T-helper 22 cell (primary cell): ENCODE results near the gene IGSF1.
"Not testable (repeated sequence)": the region's sequence is repeated elsewhere in the genome, so short reads cannot be mapped to it uniquely, and the experiment has no call there.

Source experiments
- DNase-seq: peaks from one replicate; pipeline ENCODE4 v3.0.0-alpha.2; 2020; ENCODE audit warnings: low read depth

Gene IGSF1

GRCh38 chrX:131271826-131272225 lies 17.3 kb downstream of the IGSF1 start:
- DNase-seq: no peak

- DNase-seq: no peak
Observed at GRCh38 chrX:131271274-131271673, 17.8 kb downstream of the IGSF1 start.

- DNase-seq: no peak
Observed at GRCh38 chrX:131270080-131270479, 19.0 kb downstream of the IGSF1 start.

GRCh38 chrX:131264665-131265064 lies 24.4 kb downstream of the IGSF1 start:
- no peak for DNase-seq

GRCh38 chrX:131264053-131264452 lies 25.1 kb downstream of the IGSF1 start:
- DNase-seq: no peak

DNA sequence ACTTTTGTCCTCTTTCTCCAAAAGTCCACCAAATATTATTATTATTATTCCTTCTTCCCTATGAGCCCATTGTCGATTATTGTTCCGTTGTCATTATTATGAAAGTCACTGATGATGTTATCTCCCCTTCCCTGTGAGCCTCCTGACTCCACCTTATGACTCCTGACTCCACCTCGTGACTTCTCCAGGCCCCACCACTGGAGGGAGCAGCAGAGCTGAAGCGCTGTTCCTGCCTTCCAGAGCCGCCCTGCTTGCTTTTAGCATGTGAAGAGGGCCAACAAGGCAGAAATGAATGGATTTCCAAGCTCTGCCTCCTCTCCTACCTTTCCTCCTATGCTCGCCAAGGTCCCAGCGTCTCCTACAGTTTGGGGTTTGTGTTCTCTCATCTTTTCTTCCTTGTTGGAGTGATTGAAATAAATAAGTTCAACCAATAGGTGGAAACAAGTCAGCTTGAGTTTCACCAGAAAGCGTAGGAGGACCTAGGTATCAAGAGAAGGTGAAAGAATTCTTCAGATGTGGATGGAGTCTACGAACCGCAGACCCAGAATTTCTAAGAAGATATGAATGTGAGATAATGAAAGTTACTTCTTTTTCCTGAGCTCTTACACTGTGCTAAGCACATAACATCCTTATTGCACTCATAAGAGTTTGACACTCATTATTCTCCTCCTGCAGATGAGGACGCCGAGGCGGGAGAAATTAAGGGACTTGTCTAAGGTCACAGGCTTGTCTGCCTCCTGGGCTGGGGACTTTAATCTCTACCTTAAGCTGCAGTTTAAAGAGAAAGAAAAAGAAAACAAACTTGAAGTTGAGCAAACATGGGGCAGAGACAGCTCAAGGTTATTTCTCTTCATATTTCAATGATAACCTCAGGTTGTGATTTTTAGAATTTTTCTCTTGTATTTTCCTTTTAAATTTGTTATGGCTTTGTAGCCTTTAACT lies 26.1 kb downstream of the IGSF1 start:
- DNase-seq: no peak

DNA sequence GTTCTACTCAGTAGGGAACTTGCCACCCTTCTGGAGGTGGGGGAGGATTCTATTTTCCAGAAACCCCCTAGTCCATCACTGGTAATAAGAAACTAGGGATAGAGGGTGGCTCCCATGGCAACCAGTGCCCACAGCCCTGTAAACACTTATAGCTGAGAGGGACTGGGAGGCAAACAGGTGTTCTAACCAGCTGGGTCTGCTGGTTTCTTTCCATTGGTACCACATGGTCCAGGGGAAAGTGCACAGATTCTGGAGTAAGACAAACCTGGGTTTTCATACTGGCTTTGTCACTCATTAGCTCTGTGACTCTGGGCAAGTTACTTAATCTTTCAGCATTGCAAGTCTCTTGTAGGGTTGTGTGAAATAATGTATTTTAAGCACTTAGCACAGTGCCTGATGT lies 26.9 kb downstream of the IGSF1 start:
- DNase-seq: no peak

GRCh38 chrX:131257367-131257766 lies 31.7 kb downstream of the IGSF1 start:
- no peak for DNase-seq

GRCh38 chrX:131250984-131251738 lies 37.9 kb downstream of the IGSF1 start:
- DNase-seq: not testable (repeated sequence)

GRCh38 chrX:131239057-131239456 lies 50.0 kb downstream of the IGSF1 start:
- DNase-seq: no peak

DNA sequence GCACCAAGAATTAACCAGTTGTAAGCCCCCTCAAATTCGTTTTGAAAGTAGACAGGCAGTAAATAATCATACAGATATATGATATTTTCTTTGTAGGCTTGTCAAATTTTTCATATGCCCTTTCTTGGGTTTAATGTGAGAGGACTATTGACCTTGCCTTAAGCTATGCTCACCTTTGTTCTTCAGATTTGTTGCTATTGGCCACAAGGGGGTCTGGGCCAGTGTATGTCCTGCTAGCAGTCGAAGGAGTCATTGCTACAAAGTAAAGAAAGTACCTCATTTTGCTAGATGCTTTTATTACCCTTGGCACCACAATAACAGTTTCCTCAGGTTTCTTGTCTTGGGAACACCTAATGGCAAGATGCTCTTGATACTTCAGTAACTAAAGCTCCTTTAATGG lies 51.7 kb downstream of the IGSF1 start:
- no peak for DNase-seq

DNA sequence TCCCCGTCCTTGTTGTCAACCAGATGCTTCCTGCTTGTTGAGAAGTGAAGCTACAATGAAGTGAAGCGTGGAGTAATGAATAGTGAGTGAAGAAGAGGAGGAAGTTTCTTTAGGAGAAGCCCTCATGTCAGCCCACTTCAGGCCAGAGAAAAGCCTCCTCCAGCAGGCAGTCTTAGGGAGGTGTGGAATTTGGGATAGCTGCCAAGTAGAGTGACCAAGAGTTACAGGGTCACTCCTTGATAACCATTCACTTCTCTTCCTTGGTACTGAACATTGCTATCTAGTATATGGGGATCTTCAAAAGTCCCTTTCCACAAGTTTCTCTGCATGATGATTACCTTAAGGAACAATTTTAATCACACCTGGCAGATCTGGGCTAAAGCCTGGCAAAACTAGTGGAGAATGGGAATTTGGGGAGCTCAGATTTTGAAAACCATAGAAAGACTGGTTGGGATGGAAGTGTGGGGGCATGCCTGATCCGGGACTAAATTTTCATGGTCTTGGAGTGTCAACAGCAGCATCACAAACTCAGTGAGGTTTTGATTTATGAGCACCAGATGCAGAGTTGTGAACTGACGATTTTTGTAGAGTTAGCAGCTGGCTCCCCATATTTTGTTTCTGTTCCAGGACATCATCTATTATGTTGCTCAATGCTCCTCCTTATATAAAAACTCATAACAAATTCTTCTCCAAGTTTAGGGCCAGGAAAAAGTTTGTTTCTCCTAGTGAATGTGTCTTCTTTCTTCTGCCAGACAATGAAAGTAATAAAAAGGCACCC lies 53.1 kb downstream of the IGSF1 start:
- no peak for DNase-seq

GRCh38 chrX:131227608-131228007 lies 61.5 kb downstream of the IGSF1 start:
- no peak for DNase-seq

- DNase-seq: no peak
Observed at GRCh38 chrX:131226591-131226990, 62.5 kb downstream of the IGSF1 start.

DNA sequence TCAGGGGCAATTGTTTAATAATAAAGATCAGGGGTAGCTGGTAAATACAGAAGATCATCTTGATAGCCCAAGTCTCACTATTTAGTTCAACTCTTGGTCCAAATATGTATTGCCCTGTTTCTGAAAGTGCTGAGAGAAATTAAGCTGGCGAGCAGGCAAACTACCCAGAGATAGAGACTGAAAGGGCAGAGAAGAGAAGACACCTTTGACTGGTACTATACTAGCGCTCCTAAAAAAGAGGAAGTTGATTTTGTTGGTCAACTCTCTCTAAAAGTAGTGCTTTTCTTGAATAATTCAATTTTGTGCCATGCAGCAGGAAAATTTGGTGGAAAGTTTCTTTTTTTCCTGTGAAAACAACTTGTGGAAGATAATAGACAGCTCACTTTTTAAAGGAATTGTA lies 64.0 kb downstream of the IGSF1 start:
- DNase-seq: no peak
